ENCODE measurements around the gene GLI3.

The GLI3 gene

DNA sequence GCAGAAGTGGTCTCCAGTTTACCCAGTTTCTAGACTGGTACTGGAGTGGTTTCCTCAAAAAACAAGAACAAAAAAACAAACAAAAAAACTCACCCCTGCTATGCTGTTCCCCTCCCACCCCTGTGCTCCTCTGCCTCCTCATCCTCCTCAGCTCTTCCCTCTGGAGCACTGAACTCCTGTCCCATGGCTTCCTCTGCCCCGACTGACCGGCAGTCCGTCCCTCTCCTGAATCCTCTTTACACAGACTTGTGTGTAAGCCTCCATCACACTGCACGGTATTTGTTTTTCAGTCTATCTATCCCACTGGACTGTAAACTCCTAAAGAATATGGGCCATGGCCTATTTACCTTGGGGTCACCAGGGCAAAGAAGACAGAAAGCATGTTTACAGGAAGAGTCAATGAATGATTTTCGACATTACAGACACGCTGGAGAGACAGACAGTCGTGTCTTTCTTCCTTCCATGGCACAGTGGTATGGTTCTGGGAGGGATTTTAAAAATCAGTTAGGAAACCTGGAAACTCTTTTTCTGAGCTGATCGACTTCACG is 265.3 kb downstream of the GLI3 start:
- H3K27ac ChIP-seq: no peak overlapping the region
- TF ChIP-seq CTCF (conservative IDR thresholded peaks at IDR 0.05): no peak

DNA sequence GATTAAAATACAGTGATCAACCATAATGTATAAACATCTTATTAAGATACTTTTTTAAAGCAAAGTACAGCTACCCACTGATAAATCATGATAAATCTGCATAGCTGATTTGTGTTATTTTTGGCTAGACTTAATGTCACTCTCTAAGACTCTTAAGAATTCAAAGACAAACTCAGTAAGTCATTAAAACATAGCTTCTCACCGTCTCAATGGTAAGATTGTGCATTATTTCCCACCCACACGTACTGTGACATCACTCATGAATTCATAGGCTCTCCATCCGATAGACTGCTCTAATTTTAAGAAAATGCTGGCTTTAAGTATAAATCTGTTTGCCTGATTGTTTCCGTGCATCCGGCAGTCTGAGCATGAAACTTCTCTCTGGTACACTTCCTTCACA is 266.1 kb downstream of the GLI3 start:
- H3K27ac ChIP-seq: no peak overlapping the region
- TF ChIP-seq CTCF (conservative IDR thresholded peaks at IDR 0.05): no peak

- H3K27ac ChIP-seq: no peak overlapping the region
- TF ChIP-seq CTCF (conservative IDR thresholded peaks at IDR 0.05): no peak
Observed at GRCh38 chr7:41969561-41970105, 267.4 kb downstream of the GLI3 start.

DNA sequence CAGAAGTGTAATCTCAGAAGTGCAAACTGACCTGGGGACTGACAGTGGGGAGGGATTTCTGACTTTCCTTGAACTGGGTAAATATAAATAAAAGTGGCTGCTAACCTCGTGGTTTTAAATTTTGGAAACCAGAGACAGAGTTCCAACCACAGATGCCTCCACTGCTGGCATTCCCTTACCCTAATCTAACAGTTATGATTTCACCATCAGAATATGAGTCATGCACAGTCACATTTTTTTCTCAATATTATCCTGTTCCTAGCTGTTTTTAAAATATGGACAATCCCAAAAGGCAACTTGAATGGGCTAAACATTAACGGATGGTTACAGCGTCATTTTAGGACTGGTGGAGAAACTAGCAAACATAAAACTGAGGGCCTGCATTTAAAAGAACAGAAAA is 269.9 kb downstream of the GLI3 start:
- H3K27ac ChIP-seq: no peak overlapping the region

GRCh38 chr7:41965951-41966505 is 271.0 kb downstream of the GLI3 start:
- no peak overlapping the region for H3K27ac ChIP-seq
- TF ChIP-seq CTCF (conservative IDR thresholded peaks at IDR 0.05): no peak

More for the DNA sequence above, 269.9 kb downstream of the GLI3 start:
- TF ChIP-seq CTCF (conservative IDR thresholded peaks at IDR 0.05): no peak

DNA sequence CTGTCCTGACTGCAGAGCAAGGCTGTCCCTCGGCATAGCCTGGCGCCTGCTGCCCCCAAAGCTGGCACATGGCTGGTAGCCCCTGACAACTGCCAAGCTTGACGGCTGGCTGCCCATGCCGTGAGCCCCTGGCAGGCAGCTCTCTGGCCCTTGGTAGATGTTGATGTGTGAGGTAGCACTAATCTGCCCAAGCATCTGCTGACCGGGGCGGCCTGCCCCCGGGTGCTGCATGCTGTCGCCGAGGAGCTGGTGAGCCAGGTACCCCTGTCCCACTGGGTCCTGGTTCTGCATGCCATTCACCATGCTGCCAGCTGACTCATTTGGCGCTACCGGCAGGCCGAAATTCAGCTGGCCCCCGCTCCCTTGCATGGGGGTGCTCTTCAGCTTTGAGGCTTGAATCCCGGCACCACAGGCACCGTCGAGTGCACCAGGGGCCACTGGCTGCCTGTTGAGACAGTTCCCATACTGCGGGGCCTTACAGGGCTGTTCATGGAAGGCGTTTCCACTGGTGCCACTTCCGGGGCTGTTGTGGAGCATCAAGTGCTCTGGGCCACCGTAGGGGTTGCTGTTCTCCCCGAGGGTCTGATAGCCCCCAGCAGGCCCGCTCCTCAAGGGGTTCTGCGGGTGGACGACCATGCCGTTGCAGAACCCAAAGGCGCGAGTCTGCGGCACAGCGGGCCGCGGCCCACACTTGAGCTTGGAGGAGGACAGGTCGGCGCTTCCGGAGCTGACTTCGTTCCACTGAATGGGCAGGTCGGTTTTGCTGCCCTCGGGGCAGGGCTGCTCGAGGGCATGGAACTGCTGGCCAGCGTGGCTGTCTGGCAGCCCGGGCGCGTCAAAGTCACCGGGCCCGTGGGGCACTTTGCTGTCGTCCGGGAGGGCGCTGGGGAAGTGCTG is 271.9 kb downstream of the GLI3 start:
- no peak overlapping the region for H3K27ac ChIP-seq
- no peak for TF ChIP-seq CTCF (conservative IDR thresholded peaks at IDR 0.05)

- TF ChIP-seq CTCF (conservative IDR thresholded peaks at IDR 0.05): no peak
- H3K27ac ChIP-seq: no peak overlapping the region
Observed at GRCh38 chr7:41964183-41964753, 272.7 kb downstream of the GLI3 start.

Data from VCaP (cell line).